WERI-Rb-1 (cell line): ENCODE measurements around the gene TCEANC2.

ENCODE experiments used
- DNase-seq: peaks from one replicate; pipeline ENCODE4 v3.0.0-alpha.2; 2020
- H3K27ac ChIP-seq: fragments of 250-450 bp; sonication (Bioruptor Pico); 2 replicates; pipeline ENCODE4 v1.5.1; 2020; ENCODE audit warnings: mild to moderate bottlenecking, moderate library complexity
- H3K27me3 ChIP-seq: fragments of 250-450 bp; sonication (Bioruptor Pico); 2 replicates; pipeline ENCODE4 v1.5.1; 2021; ENCODE audit warnings: mild to moderate bottlenecking, low read depth, moderate library complexity; ENCODE audit not compliant: insufficient read depth, severe bottlenecking
- H3K36me3 ChIP-seq: fragments of 250-450 bp; sonication (Bioruptor Pico); 2 replicates; pipeline ENCODE4 v1.5.1; 2020; ENCODE audit warnings: mild to moderate bottlenecking, moderate library complexity
- H3K4me3 ChIP-seq: 2 replicates; pipeline ENCODE4 v1.5.1; 2011; ENCODE audit warnings: low read depth, mild to moderate bottlenecking, control low read depth, low read length
- H3K9me3 ChIP-seq: fragments of 250-450 bp; sonication (Bioruptor Pico); 2 replicates; pipeline ENCODE4 v1.5.1; 2021; ENCODE audit warnings: mild to moderate bottlenecking, moderate library complexity; ENCODE audit not compliant: severe bottlenecking
- TF ChIP-seq, protein P1 (sequence below): IDR thresholded peaks from 2 replicates; pipeline ENCODE4 v1.5.1; 2011; ENCODE audit warnings: low read depth, mild to moderate bottlenecking, control low read depth, inconsistent platforms, low read length

TCEANC2 gene

DNA sequence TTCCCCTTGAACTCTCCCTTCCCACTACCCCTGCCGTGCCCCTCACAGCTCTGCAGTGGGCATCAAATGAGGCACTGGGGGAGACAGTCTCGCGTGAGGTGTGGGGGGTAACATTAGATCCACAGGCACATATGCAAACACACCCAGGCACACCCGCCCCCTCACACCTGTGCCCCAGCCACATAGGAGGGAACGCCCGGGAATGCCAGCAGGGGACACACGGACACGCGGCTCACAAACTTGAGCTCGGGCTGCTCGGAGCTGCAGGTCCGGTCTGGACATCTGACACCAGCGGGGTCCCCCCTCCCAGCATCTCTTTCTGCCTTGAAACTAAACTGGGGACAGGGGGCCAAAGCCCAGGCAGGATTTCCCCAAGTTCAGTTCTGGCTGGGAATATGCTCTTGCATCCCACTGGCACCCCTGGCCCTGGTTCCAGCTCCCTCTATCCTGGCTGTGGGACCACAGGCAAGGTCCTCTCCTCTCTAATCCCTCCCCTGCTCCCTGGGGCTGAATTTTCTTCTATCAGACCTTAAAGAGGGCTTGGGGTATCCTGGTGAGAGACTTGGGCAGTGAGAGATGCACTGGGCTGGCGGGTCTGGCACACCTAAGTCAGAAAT, 68.8 kb downstream of the TCEANC2 start:
- Histone ChIP-seq H3K9me3 (no peaks in the 10 kb centered on the region), H3K27ac (no peak overlapping the region), H3K36me3 (no peaks in the 10 kb centered on the region), H3K27me3 (no peaks in the 10 kb centered on the region), H3K4me3 (peak overlapping the region; percentile 28)
- DNase-seq, result no peak
- TF ChIP-seq, protein P1, sequence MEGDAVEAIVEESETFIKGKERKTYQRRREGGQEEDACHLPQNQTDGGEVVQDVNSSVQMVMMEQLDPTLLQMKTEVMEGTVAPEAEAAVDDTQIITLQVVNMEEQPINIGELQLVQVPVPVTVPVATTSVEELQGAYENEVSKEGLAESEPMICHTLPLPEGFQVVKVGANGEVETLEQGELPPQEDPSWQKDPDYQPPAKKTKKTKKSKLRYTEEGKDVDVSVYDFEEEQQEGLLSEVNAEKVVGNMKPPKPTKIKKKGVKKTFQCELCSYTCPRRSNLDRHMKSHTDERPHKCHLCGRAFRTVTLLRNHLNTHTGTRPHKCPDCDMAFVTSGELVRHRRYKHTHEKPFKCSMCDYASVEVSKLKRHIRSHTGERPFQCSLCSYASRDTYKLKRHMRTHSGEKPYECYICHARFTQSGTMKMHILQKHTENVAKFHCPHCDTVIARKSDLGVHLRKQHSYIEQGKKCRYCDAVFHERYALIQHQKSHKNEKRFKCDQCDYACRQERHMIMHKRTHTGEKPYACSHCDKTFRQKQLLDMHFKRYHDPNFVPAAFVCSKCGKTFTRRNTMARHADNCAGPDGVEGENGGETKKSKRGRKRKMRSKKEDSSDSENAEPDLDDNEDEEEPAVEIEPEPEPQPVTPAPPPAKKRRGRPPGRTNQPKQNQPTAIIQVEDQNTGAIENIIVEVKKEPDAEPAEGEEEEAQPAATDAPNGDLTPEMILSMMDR, result no peak

DNA sequence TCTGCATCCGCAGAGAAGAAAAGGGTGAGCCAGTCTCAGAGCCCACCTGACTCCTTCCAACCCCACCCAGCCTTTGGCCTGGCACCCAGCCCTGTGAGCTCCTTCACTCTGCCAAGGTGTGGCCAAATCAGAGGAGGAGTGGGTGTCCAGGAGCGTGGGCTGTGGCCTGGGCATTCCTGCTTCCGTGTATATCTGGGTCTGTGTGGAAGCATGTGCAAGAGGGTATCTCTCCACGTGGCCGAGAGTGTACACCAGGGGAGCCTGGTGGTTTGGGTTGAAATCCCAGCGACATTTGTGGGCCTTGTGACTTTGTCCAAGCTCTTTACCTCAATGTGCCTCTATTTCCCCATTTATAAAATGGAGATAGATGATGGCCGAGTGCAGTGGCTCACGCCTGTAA, 69.6 kb downstream of the TCEANC2 start:
- H3K36me3 ChIP-seq, result no peaks in the 10 kb centered on the region
- DNase-seq, result no peak
- TF ChIP-seq, protein P1, result no peak
- no peak overlapping the region for H3K27ac ChIP-seq
- H3K4me3 ChIP-seq, result no peak overlapping the region
- no peaks in the 10 kb centered on the region for H3K27me3 ChIP-seq
- H3K9me3 ChIP-seq, result no peaks in the 10 kb centered on the region

DNA sequence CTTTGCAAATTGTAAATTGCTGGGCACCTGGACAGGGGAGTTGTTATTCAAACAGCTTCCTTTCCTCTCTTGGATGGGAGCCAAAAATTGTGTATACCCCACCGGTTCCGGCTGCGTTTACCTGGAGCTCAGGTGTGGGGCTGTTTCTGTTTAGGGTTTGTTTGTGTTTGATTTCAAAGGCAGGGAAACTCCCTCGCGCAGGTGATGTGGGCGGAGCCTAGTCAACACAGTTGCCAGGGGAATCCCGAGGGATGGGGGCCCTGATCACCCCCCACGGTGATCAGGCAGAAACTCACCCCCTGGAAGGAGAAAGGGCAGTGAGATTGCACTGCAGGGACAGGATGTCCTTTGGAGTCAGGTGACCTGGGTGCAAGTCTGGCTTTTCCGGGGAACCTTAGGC, 71.1 kb downstream of the TCEANC2 start:
- Histone ChIP-seq H3K27ac (no peak overlapping the region), H3K36me3 (no peaks in the 10 kb centered on the region), H3K4me3 (no peak overlapping the region), H3K9me3 (no peaks in the 10 kb centered on the region), H3K27me3 (no peaks in the 10 kb centered on the region)
- TF ChIP-seq, protein P1, result no peak
- DNase-seq, result no peak

DNA sequence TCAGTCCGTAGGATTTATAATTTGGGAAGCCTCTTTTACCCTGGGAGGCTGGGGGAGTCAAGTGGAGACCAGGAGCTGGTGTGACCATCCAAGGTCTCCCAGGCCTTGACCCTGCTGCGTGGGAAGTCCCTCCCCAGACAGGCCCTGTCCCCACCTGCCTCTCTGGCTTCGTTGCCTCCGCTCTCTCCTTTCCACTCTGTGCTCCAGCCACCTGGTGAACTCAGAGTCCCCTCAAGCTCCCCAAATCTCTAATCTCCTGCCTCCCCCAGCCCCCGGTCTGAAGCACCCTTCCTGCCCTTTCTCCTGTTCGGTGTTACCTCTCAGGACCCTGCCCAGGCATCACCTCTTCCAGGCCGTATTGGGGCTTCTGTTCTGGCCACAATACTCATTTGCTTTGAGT, 71.5 kb downstream of the TCEANC2 start:
- Histone ChIP-seq H3K36me3 (no peaks in the 10 kb centered on the region), H3K9me3 (no peaks in the 10 kb centered on the region), H3K27me3 (no peaks in the 10 kb centered on the region), H3K4me3 (no peak overlapping the region), H3K27ac (no peak overlapping the region)
- DNase-seq, result no peak
- TF ChIP-seq, protein P1, result no peak

DNA sequence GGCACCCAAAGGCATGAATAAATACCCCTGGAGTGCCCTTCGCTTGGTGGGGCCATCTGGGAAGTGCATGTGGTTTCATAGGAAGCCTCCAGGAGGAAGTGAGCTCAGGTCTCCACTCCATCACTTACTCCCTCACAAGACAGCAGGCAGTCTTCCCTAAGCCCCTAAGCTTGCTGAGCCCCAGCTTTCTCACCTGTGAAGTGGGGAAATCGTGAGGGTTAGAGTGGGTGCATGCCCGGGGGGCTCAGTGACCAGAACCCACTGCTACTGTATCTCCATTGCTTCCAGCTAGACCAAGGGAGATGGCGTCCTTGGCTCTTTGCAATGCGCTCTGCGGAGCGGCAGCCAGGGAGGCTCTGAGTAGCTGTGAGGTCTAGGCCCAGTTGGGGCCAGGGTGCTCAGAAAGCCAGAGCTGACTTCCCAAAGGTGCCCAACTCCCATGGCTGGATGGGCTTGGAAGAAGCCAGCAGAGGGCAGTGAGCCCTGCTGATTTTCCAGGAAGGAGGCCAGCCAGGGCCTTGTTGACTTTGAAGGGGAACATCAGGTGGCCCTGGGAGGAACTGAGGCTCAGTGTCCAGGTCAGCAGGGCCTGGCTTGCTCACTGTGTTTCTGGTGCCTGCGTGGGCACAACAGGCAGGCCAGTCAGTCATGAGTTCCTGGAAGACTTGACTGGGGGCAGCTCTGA, 72.1 kb downstream of the TCEANC2 start:
- H3K27ac ChIP-seq, result no peak overlapping the region
- no peaks in the 10 kb centered on the region for H3K27me3 ChIP-seq
- no peaks in the 10 kb centered on the region for H3K9me3 ChIP-seq
- DNase-seq, result peak; percentile 69
- TF ChIP-seq, protein P1, result peak; percentile 77
- H3K4me3 ChIP-seq, result no peak overlapping the region
- no peaks in the 10 kb centered on the region for H3K36me3 ChIP-seq

DNA sequence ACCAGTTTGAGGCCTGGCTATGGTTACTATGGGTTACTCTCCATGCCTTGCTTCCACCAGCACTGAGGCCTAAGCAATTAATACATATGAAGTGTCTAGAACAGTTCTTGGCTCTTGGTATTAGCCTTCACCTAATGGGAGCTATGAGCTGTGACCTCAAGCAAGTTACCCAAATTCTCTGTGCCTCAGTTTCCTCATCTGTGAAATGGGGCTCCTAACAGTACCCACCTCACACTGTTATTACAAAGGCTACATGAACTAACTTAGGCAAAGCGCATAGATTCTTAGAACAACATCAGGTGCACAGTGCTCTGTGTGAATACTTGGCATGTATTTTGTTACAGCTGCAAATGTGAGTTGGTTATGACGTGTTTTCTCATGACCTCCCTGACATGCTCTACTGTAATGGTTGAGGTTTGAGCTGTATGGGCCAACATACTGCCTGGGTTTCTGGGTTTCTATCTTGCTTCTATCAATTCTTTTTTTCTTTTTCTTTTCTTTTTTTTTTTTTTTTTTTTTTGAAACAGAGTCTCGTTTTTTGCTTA, 72.9 kb downstream of the TCEANC2 start:
- H3K27ac ChIP-seq, result no peak overlapping the region
- no peaks in the 10 kb centered on the region for H3K9me3 ChIP-seq
- TF ChIP-seq, protein P1, result no peak
- no peak overlapping the region for H3K4me3 ChIP-seq
- no peak for DNase-seq
- no peaks in the 10 kb centered on the region for H3K36me3 ChIP-seq
- no peaks in the 10 kb centered on the region for H3K27me3 ChIP-seq
